Measurements from ENCODE around the gene KLHL26.

- TF ChIP-seq CTCF (IDR thresholded peaks at IDR 0.05; ENCODE audit: low read depth, low read length) (no peak), EZH2phosphoT487 (IDR thresholded peaks at IDR 0.05; ENCODE audit: low read depth) (no peak)
Measured at GRCh38 chr19:18666784-18667183, 30.0 kb downstream of the KLHL26 start.
